GM12891 (cell line): ENCODE measurements around the gene TIMD4.

Experiments
- PAX5 ChIP-seq: IDR thresholded peaks from 2 replicates; pipeline ENCODE4 v1.6.1; 2011; ENCODE audit warnings: low read length, moderate library complexity, mild to moderate bottlenecking; ENCODE audit not compliant: insufficient read depth, severe bottlenecking
- TAF1 ChIP-seq: IDR thresholded peaks from 2 replicates; pipeline ENCODE4 v1.6.1; 2011; ENCODE audit warnings: low read depth, low read length, control low read depth

DNA sequence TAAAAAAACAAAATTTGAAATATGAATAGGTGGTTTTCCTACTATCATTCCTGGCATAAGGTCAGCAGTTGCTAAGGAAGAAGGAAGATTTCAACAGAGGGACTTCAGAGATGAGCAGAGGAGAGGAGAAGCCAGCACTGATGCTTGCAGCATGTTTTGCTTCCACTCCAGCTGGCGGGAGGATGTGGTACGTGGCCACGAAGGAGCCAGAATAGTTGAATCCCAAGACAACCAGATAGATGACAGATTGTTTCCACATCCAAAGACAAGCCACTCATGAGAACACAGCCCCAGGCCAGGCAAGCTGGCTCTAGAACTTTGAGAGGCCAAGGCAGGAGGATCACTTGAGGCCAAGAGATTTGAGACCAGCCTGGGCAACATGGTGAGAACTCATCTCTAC, 15.1 kb downstream of the TIMD4 start:
- TF ChIP-seq PAX5 (no peak), TAF1 (no peak)
